GM10266 (cell line): ENCODE results near the gene TINCR.

Experiments
- DNase-seq: peaks from one replicate; pipeline ENCODE4 v3.0.0; 2012; ENCODE audit errors: extremely low spot score
- CTCF ChIP-seq: IDR thresholded peaks from 2 replicates; pipeline ENCODE4 v1.5.1; 2012; ENCODE audit warnings: mild to moderate bottlenecking, low read depth; ENCODE audit not compliant: control insufficient read depth, insufficient read depth; ENCODE audit errors: missing control alignments

The TINCR gene

GRCh38 chr19:5588441-5588840 lies 20.7 kb upstream of the TINCR start:
- no peak for DNase-seq
- no peak for TF ChIP-seq CTCF

- no peak for DNase-seq
- no peak for TF ChIP-seq CTCF
These were observed 19.9 kb upstream of the TINCR start for GRCh38 chr19:5587661-5588060.

- no peak for TF ChIP-seq CTCF
These were observed 19.3 kb upstream of the TINCR start for GRCh38 chr19:5587071-5587455.

GRCh38 chr19:5586300-5587070 lies 18.7 kb upstream of the TINCR start:
- DNase-seq = no peak

More at GRCh38 chr19:5587071-5587455, 19.3 kb upstream of the TINCR start:
- no peak for DNase-seq

GRCh38 chr19:5585461-5586299 lies 17.9 kb upstream of the TINCR start:
- no peak for TF ChIP-seq CTCF
- DNase-seq = peak; percentile 80

More at GRCh38 chr19:5586300-5587070, 18.7 kb upstream of the TINCR start:
- TF ChIP-seq CTCF = no peak

- TF ChIP-seq CTCF = no peak
- no peak for DNase-seq
These were observed 12.4 kb upstream of the TINCR start for GRCh38 chr19:5580161-5580571.

- TF ChIP-seq CTCF = no peak
- no peak for DNase-seq
These were observed 11.9 kb upstream of the TINCR start for GRCh38 chr19:5579697-5580096.
